Heart left ventricle (tissue), 16 donors: ENCODE measurements around the gene CNST. TPM values are rescaled to one million over a fixed set of nuclear protein-coding genes. Genes with fewer than 3 reads are reported as not detected.

Experiments
- ATAC-seq, 4 donors: fragments of 200-7000 bp; cut with Tn5 transposase; one replicate each; pipeline ENCODE4 v1.9.1; 2020 to 2022; ENCODE audit warnings: moderate library complexity in 4 of 4, mild to moderate bottlenecking in 3 of 4, moderate number of reproducible peaks in 1 of 4
- DNase-seq, 5 donors: peaks; one replicate each; pipeline ENCODE4 v3.0.0-alpha.2; 2020
- H3K27ac ChIP-seq, 12 donors: fragments of 200-600 bp; sonication (generic) in 4 of 12; one replicate each; pipeline versions ENCODE4 v1.5.0 to v1.8.0; 2016 to 2022; ENCODE audit warnings: mild to moderate bottlenecking in 2 of 12
- H3K27me3 ChIP-seq, 9 donors: fragments of 200-600 bp; sonication (generic) in 2 of 9; one replicate each; pipeline versions ENCODE4 v1.5.1 to v1.8.0; 2016 to 2022; ENCODE audit warnings: mild to moderate bottlenecking in 3 of 9
- H3K36me3 ChIP-seq, 9 donors: fragments of 200-600 bp; sonication (generic) in 2 of 9; one replicate each; pipeline versions ENCODE4 v1.5.0 to v1.8.0; 2018 to 2022; ENCODE audit warnings: mild to moderate bottlenecking in 2 of 9
- H3K4me1 ChIP-seq, 12 donors: fragments of 200-600 bp; sonication (generic) in 4 of 12; one replicate each; pipeline versions ENCODE4 v1.5.0 to v1.8.0; 2016 to 2022; ENCODE audit warnings: mild to moderate bottlenecking in 3 of 12
- H3K4me3 ChIP-seq, 12 donors: fragments of 200-600 bp; sonication (generic) in 4 of 12; one replicate each; pipeline versions ENCODE4 v1.5.0 to v1.8.0; 2017 to 2022; ENCODE audit warnings: mild to moderate bottlenecking in 9 of 12, moderate library complexity in 4 of 12
- H3K9me3 ChIP-seq, 12 donors: fragments of 200-600 bp; sonication (generic) in 4 of 12; one replicate each; pipeline versions ENCODE4 v1.5.0 to v1.8.0; 2016 to 2022; ENCODE audit warnings: mild to moderate bottlenecking in 1 of 12
- POLR2A ChIP-seq, 2 donors: fragments of 450-650 bp; IDR thresholded peaks; one replicate each; pipeline ENCODE4 v1.6.1; 2017; ENCODE audit warnings: antibody characterized with exemption in 2 of 2, mild to moderate bottlenecking in 2 of 2, moderate library complexity in 2 of 2
- WGBS, 4 donors: extraction: QIAGEN DNeasy Blood & Tissue Kit in 2 of 4; methylation state at CpG; one replicate each; pipeline versions ENCODE4 v1.1.5 to v1.1.7; 2013 to 2018; 5-methylcytosine and 5-hydroxymethylcytosine counted together
- intact Hi-C, 10 donors: fragments of 100-400 bp; cut with DNase I; formaldehyde crosslinking; loops; one replicate each; pipeline versions ENCODE4 v1.11.1 to v1.14.2; 2022
- polyA plus RNA-seq, 2 donors: library from polyadenylated mRNA; stranded (reverse); fragments of 200-250 nt; gene quantifications; one replicate each; pipeline ENCODE4 v1.2.3, GENCODE V29; 2013
- total RNA-seq, 9 donors: library from RNA; depleted of rRNA in 2 of 9; stranded (reverse); fragments of >200 nt in 2 of 9; fragmentation: NEBNext Ultra II Directional in 3 of 9; extraction: Animal tissue kit (Norgen Biotek cat#: 25700) in 3 of 9; gene quantifications; one replicate each; pipeline versions ENCODE4 v1.1.0 to v1.2.4, GENCODE V29; 2016 to 2023
- TF ChIP-seq, protein P1 (sequence below), 12 donors: fragments of 200-600 bp; sonication (generic) in 4 of 12; IDR thresholded peaks; one replicate each; pipeline versions ENCODE4 v1.5.0 to v1.8.0; 2018 to 2022; ENCODE audit warnings: antibody characterized with exemption in 12 of 12, mild to moderate bottlenecking in 5 of 12
- donor health status: ischemic (EF 13 %, LVEDD 7.1; RV severe dilation, severe dysfunction).
- donor health status: healthy with polysubstance abuse.
- donor health status: DM: no; HTN: yes; CAD: no.
- donor health status: DM: no; HTN: no; CAD: no.
- donor health status: ischemic (EF 25% LVEDD 6.9; RV normal size, moderate dysfunction).
- donor health status: ischemic (EF 25% LVEDD 5.7; RV mildly dilated, moderate dysfunction).
- donor health status: healthy.
- donor health status: DM: yes; HTN: yes; CAD: no.
- donor health status: ischemic (EF 35%, LVEDD 5.7; RV mildly dilated, moderate dysfunction).
- donor health status: nonischemic (EF 11% LVEDD 7.7; RV severe dilation, severe dysfunction).
- donor health status: DM: yes; HTN: yes; CAD: no.
- donor health status: PGD.
- donor health status: ischemic (EF 29% LVEDD 5.4; RV normal size, mild dysfunction).
- donor health status: nonischemic (EF 23%, LVEDD 6.1; RV moderate dilation, normal function).

The CNST gene
- total and polyA plus RNA-seq, 11 donors, result 3.9 to 23.9 (median 17.6) TPM

DNA sequence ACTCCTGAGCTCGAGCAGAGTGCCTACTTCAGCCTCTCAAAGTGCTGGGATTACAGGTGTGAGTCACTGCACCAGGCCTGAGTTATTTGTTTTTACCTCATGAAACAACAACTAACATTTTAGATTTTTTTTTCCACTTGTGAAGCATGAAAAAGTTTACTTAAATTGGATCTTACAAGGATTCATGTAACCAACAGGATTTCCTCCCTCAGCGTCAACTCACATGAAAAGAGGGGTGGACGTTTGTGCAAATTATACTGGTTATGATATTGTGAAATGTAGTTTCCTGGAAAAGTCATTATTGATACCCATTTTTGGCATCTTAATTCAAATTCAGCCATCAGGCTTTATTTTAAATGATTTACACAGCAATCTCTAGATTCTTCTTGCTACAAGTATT is 6.5 kb downstream of the CNST start:
- WGBS, 4 donors, result 55 to 67% (median 66%) methylated on average over 3 of the region's 3 CpGs
- TF ChIP-seq, protein P1, sequence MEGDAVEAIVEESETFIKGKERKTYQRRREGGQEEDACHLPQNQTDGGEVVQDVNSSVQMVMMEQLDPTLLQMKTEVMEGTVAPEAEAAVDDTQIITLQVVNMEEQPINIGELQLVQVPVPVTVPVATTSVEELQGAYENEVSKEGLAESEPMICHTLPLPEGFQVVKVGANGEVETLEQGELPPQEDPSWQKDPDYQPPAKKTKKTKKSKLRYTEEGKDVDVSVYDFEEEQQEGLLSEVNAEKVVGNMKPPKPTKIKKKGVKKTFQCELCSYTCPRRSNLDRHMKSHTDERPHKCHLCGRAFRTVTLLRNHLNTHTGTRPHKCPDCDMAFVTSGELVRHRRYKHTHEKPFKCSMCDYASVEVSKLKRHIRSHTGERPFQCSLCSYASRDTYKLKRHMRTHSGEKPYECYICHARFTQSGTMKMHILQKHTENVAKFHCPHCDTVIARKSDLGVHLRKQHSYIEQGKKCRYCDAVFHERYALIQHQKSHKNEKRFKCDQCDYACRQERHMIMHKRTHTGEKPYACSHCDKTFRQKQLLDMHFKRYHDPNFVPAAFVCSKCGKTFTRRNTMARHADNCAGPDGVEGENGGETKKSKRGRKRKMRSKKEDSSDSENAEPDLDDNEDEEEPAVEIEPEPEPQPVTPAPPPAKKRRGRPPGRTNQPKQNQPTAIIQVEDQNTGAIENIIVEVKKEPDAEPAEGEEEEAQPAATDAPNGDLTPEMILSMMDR (IDR thresholded peaks at IDR 0.05), result no peak
- TF ChIP-seq POLR2A (IDR thresholded peaks at IDR 0.05), result no peak
- peaks cover 15 to 73% (median 49%) of the 10 kb centered on the region in 12 donors for H3K4me1 ChIP-seq
- no peaks in the 10 kb centered on the region for H3K27me3 ChIP-seq
- DNase-seq, result no peak
- no peaks in the 10 kb centered on the region for H3K36me3 ChIP-seq
- H3K27ac ChIP-seq, result peak overlapping the region in 10 of 12 donors; percentile 12 to 98 (median 64)
- H3K4me3 ChIP-seq, result no peak overlapping the region
- intact Hi-C loops, result loop anchor here in 3 of 10 donors (5.0 to 10.0 kb wide), 2 partner anchors 35 to 52 kb away; no protein-coding TSS in a partner anchor
- no peaks in the 10 kb centered on the region for H3K9me3 ChIP-seq
- ATAC-seq, result peak in 1 of 4 donors; percentile 61

DNA sequence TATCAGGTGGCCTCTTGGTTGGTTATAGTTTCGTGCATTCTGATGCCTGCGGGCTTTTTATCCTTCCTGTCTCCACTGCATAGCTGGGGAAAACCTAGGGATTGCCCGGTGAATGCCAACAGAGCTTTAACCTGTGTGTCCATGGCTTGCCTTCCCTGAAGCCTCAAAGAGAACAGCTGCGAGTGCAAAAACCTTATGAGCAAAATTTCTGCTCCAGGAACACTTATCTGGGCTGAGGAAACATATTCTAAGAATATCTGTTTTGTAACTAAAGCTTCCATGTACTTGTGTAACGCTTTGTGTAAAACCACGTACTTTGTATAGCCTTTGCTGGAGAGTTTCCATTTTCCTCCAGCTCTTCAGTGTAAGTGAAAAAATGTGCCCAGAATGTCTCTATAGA is 7.2 kb downstream of the CNST start:
- ATAC-seq, result no peak
- DNase-seq, result no peak

DNA sequence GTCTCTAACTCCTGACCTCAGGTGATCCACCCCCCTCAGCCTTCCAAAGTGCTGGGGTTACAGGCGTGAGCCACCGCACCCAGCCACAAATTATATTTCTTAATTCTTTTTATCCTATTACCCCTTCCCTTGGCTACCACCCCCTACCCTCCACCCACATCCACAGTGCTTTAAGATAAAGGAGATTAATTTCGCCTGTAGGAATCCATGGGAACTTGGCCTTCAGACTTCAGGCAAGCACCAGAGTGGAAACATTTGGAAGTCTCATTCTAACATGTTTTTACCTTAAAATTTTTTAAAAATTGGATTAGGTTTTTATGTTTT is 10.4 kb downstream of the CNST start:
- no peak for TF ChIP-seq POLR2A (IDR thresholded peaks at IDR 0.05)
- H3K27me3 ChIP-seq, result no peaks in the 10 kb centered on the region
- intact Hi-C loops, result loop anchor here in 1 of 10 donors (10.0 kb wide), 1 partner anchor 48 kb away; no protein-coding TSS in a partner anchor
- WGBS, 4 donors, result 84 to 91% (median 87%) methylated on average over 3 of the region's 3 CpGs
- no peaks in the 10 kb centered on the region for H3K9me3 ChIP-seq
- DNase-seq (no peak), ATAC-seq (no peak)
- peaks cover 0 to 72% (median 41%) of the 10 kb centered on the region in 12 donors for H3K4me1 ChIP-seq
- H3K36me3 ChIP-seq, result no peaks in the 10 kb centered on the region
- no peak overlapping the region for H3K4me3 ChIP-seq
- H3K27ac ChIP-seq, result no peak overlapping the region

More for the DNA sequence above, 7.2 kb downstream of the CNST start:
- Histone ChIP-seq H3K27me3 (no peaks in the 10 kb centered on the region), H3K9me3 (no peaks in the 10 kb centered on the region), H3K36me3 (no peaks in the 10 kb centered on the region), H3K4me3 (no peak overlapping the region), H3K4me1 (peaks cover 11 to 73% (median 48%) of the 10 kb centered on the region in 12 donors), H3K27ac (peak overlapping the region in 10 of 12 donors; percentile 12 to 98 (median 55))
- 51 to 57% (median 53%) methylated on average over 6 of the region's 6 CpGs for WGBS, 4 donors
- TF ChIP-seq POLR2A (IDR thresholded peaks at IDR 0.05), result no peak
- TF ChIP-seq, protein P1 (IDR thresholded peaks at IDR 0.05), result no peak
- intact Hi-C loops, result loop anchor here in 3 of 10 donors (5.0 to 10.0 kb wide), 2 partner anchors 34 to 51 kb away; no protein-coding TSS in a partner anchor

DNA sequence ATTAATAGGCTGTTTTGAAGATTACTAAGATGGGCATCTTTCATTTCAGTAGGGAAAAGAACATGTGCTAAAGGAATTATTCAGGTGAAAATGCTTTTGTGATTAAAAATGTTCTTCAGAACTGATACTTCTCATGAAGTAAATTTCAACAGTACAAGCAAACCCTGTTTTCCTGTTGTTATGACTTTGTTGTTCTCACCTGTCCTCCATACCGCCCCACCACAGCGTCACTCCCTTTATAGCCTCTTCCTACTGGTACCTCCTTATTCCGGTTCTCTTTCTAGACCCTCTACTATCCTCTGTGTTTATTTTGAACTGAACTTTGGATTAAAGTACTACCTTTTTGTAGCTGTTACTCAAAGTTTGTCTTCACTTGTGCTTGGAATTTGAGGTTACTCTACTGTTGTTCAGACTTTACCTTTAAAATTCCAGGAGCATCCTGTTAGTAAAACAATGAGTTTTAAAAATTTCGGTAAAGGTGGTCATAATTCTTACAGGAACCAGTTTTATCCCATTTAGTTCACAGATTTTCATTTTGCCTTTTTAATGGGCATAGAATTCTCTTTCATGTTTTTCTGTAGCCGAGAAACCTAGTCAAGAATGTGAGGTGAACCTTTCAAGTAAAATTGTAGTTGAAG is 10.9 kb downstream of the CNST start:
- H3K27ac ChIP-seq, result peak overlapping the region in 1 of 12 donors; percentile 59
- no peak for DNase-seq
- no peaks in the 10 kb centered on the region for H3K36me3 ChIP-seq
- peaks cover 0 to 68% (median 40%) of the 10 kb centered on the region in 12 donors for H3K4me1 ChIP-seq
- H3K9me3 ChIP-seq, result no peaks in the 10 kb centered on the region
- no peak for TF ChIP-seq POLR2A (IDR thresholded peaks at IDR 0.05)
- TF ChIP-seq, protein P1 (IDR thresholded peaks at IDR 0.05), result no peak
- no peaks in the 10 kb centered on the region for H3K27me3 ChIP-seq
- no peak for ATAC-seq
- WGBS, 4 donors, result 74 to 75% (median 74%) methylated on average over 5 of the region's 5 CpGs
- H3K4me3 ChIP-seq, result no peak overlapping the region
- intact Hi-C loops, result loop anchor here in 1 of 10 donors (10.0 kb wide), 1 partner anchor 48 kb away; no protein-coding TSS in a partner anchor
